Measurements from ENCODE around the gene GRIN1. TPM values are rescaled to one million over a fixed set of nuclear protein-coding genes. Genes with fewer than 3 reads are reported as not detected.

Gene GRIN1
- total RNA-seq, 1 experiment from 2014 or later = 0.52 TPM

- H3K4me3 ChIP-seq (ENCODE audit: low read depth, low read length, poor library complexity, severe bottlenecking) = no peak overlapping the region
- no peak for DNase-seq (ENCODE audit: low spot score)
Measured at GRCh38 chr9:137166380-137167229, 27.7 kb downstream of the GRIN1 start.

DNA sequence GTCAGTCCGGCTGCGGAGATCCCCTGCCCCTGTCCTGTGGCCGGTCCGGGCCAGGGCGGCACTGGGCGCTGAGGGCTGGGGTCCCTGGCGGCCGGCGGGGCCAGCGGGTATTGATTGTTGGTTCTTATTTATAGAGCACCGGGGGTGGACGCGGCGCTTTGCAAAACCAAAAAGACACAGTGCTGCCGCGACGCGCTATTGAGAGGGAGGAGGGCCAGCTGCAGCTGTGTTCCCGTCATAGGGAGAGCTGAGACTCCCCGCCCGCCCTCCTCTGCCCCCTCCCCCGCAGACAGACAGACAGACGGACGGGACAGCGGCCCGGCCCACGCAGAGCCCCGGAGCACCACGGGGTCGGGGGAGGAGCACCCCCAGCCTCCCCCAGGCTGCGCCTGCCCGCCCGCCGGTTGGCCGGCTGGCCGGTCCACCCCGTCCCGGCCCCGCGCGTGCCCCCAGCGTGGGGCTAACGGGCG lies 28.4 kb downstream of the GRIN1 start:
- Histone ChIP-seq H3K27ac (ENCODE audit: low read depth, low read length, poor library complexity, severe bottlenecking) (no peak overlapping the region), H3K4me3 (ENCODE audit: low read depth, low read length, poor library complexity, severe bottlenecking) (no peak overlapping the region), H3K36me3 (ENCODE audit: insufficient read depth, low read length, poor library complexity, severe bottlenecking) (no peaks in the 10 kb centered on the region), H3K4me1 (ENCODE audit: insufficient read depth, low read length, poor library complexity, severe bottlenecking) (peaks cover 9% of the 10 kb centered on the region), H3K9me3 (ENCODE audit: low read depth, low read length, poor library complexity, severe bottlenecking) (no peaks in the 10 kb centered on the region), H3K27me3 (replicated peaks; ENCODE audit: insufficient read depth, low read depth, low read length, poor library complexity) (peaks cover 89% of the 10 kb centered on the region)
- BruUV-seq (replicated peaks) = no TSS peak
- ChIA-PET CTCF (no interaction called here), POLR2A (ENCODE audit: low non-redundant PET) (no interaction called here)
- no peak for DNase-seq (ENCODE audit: low spot score)
- intact Hi-C loops (cut with micrococcal nuclease; ENCODE audit: unreplicated experiment) = no loop called here
- TF ChIP-seq, protein P1, sequence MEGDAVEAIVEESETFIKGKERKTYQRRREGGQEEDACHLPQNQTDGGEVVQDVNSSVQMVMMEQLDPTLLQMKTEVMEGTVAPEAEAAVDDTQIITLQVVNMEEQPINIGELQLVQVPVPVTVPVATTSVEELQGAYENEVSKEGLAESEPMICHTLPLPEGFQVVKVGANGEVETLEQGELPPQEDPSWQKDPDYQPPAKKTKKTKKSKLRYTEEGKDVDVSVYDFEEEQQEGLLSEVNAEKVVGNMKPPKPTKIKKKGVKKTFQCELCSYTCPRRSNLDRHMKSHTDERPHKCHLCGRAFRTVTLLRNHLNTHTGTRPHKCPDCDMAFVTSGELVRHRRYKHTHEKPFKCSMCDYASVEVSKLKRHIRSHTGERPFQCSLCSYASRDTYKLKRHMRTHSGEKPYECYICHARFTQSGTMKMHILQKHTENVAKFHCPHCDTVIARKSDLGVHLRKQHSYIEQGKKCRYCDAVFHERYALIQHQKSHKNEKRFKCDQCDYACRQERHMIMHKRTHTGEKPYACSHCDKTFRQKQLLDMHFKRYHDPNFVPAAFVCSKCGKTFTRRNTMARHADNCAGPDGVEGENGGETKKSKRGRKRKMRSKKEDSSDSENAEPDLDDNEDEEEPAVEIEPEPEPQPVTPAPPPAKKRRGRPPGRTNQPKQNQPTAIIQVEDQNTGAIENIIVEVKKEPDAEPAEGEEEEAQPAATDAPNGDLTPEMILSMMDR (conservative IDR thresholded peaks at IDR 0.05; ENCODE audit: low read depth, low read length) = no peak
- TF ChIP-seq EZH2 (IDR thresholded peaks at IDR 0.05; ENCODE audit: borderline replicate concordance, low read depth, low read length, poor library complexity, severe bottlenecking) = no peak

More at GRCh38 chr9:137166380-137167229, 27.7 kb downstream of the GRIN1 start:
- Histone ChIP-seq H3K4me1 (ENCODE audit: insufficient read depth, low read length, poor library complexity, severe bottlenecking) (peaks cover 15% of the 10 kb centered on the region), H3K36me3 (ENCODE audit: insufficient read depth, low read length, poor library complexity, severe bottlenecking) (no peaks in the 10 kb centered on the region), H3K9me3 (ENCODE audit: low read depth, low read length, poor library complexity, severe bottlenecking) (no peaks in the 10 kb centered on the region), H3K27me3 (replicated peaks; ENCODE audit: insufficient read depth, low read depth, low read length, poor library complexity) (peaks cover 96% of the 10 kb centered on the region), H3K27ac (ENCODE audit: low read depth, low read length, poor library complexity, severe bottlenecking) (no peak overlapping the region)
- TF ChIP-seq EZH2 (IDR thresholded peaks at IDR 0.05; ENCODE audit: borderline replicate concordance, low read depth, low read length, poor library complexity, severe bottlenecking) = peak; percentile 35
- TF ChIP-seq, protein P1 (conservative IDR thresholded peaks at IDR 0.05; ENCODE audit: low read depth, low read length) = no peak
- CTCF ChIA-PET = no interaction called here
- POLR2A ChIA-PET (ENCODE audit: low non-redundant PET) = no interaction called here
- no TSS peak for BruUV-seq (replicated peaks)
- intact Hi-C loops (cut with micrococcal nuclease; ENCODE audit: unreplicated experiment) = no loop called here

GRCh38 chr9:137167747-137168572 lies 29.0 kb downstream of the GRIN1 start:
- DNase-seq (ENCODE audit: low spot score) = no peak
- CTCF ChIA-PET = no interaction called here
- Histone ChIP-seq H3K27ac (ENCODE audit: low read depth, low read length, poor library complexity, severe bottlenecking) (no peak overlapping the region), H3K27me3 (replicated peaks; ENCODE audit: insufficient read depth, low read depth, low read length, poor library complexity) (peaks cover 83% of the 10 kb centered on the region), H3K9me3 (ENCODE audit: low read depth, low read length, poor library complexity, severe bottlenecking) (no peaks in the 10 kb centered on the region), H3K4me3 (ENCODE audit: low read depth, low read length, poor library complexity, severe bottlenecking) (no peak overlapping the region), H3K4me1 (ENCODE audit: insufficient read depth, low read length, poor library complexity, severe bottlenecking) (peaks cover 2% of the 10 kb centered on the region), H3K36me3 (ENCODE audit: insufficient read depth, low read length, poor library complexity, severe bottlenecking) (no peaks in the 10 kb centered on the region)
- TF ChIP-seq, protein P1 (conservative IDR thresholded peaks at IDR 0.05; ENCODE audit: low read depth, low read length) = no peak
- peak; percentile 84 for TF ChIP-seq EZH2 (IDR thresholded peaks at IDR 0.05; ENCODE audit: borderline replicate concordance, low read depth, low read length, poor library complexity, severe bottlenecking)
- POLR2A ChIA-PET (ENCODE audit: low non-redundant PET) = no interaction called here
- BruUV-seq (replicated peaks) = no TSS peak
- intact Hi-C loops (cut with micrococcal nuclease; ENCODE audit: unreplicated experiment) = no loop called here

Measured in A673 (cell line).